GM19468 (cell line): Measurements from ENCODE around the gene SSC5D.
A peak's percentile ranks its signal among the peaks of the same experiment; 100 is the strongest.

ENCODE experiments used
- ATAC-seq: cut with Tn5 transposase; IDR thresholded peaks from one replicate; pipeline ENCODE4 v1.9.1; 2021; ENCODE audit warnings: mild to moderate bottlenecking, moderate library complexity, moderate number of reproducible peaks; ENCODE audit not compliant: unreplicated experiment; ENCODE audit errors: extremely low read depth

The SSC5D gene

DNA sequence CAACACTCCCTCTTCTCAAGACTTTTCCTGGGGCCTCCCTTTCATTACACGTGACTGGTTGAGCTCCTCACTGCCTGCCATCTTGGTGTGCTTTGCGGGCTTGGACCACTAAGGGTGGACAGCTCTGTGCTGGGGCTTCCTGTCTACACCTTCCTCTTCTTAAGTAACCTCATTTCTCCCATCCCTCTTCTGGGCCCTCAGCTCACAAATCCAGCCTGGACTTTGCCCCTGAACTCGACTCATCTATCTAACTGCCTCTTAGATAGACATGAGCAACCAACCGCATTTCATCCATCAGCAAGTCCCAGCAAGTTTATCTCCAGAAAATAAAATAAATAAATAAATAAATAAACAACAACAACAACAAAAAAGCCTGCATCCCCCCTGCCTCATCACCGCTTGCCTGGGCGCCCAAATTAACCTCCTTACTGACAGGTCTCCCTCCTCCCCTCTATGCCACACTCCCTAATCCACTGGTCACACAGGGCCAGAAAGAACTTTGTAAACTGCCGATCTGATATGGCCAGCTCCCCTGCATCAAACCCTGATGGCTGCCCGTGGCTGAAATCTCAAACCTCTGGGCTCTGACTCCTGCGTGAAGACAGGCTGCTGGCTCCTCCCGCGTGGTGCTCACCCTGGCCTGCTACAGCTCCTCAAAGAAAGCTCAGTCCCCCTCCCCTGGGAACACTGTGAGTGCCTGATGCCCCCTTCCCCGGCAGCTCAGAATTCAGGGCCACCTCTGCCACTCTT is 34.5 kb upstream of the SSC5D start:
- ATAC-seq = no peak

DNA sequence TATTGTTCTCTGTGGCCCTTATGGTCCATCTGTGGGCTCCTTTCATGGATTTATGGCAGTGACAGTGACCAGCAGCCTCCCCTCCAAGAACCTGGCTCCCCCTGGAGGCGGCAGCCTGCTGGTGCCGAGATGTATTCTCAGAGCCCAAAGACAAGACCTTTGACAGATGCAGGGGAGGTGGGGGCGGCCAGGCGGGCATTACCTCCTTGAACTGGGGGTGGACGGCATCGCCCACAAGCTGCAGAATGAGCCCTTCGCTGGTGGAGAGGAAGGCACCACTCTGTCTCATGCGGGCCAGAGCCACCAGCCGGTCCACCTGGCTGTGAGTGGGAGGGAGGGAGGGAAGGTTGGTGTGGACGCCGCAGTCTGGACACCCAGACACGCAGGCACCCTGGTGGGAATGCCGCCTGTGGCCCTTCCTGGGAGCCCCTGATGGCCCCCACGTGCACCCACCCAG is 33.4 kb upstream of the SSC5D start:
- ATAC-seq = no peak

DNA sequence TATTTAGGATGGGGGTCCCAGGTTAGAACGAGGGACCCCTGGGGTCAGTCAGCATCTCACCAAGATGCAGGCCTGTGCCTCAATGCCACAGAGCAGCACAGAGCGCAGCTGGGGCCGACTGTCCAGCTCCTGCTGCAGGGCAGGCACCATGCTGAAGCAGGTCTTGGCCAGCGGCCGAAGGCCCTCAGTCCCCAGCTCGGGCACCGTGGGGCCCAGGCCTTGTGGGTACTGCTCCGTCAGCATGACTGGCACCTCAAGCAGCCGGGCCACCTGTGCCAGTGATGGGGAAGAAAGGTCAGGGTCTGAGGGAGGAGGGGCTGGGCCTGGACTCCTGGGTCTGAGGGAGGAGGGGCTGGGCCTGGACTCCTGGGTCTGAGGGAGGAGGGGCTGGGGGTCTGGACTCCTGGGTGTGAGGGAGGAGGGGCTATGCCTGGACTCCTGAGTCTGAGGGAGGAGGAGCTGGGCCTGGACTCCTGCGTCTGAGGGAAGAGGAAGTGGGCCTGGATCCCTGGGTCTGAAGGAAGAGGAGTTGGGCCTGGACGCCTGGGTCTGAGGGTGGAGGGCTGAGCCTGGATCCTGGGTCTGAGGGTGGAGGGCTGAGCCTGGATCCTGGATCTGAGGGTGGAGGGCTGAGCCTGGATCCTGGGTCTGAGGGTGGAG is 32.5 kb upstream of the SSC5D start:
- no peak for ATAC-seq

DNA sequence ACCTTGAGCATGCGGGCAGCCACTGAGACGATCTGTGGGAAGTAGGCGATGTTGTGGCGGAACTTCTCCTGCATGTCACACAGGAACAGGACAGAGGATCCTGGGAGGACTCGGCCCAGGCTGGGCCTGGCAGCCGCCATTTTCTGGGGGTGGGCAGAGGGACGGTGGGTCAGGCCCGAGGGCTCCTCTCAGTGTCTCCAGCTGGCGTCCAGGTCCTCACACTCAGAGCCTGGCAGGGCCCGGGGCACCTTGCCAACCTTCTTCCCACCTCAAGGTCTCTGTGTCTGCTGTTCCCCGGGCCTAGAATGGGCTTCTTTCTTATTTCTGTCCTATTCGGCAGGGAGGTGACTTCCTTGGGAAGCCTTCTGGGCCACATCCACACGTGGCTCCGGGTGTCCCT is 31.9 kb upstream of the SSC5D start:
- no peak for ATAC-seq

DNA sequence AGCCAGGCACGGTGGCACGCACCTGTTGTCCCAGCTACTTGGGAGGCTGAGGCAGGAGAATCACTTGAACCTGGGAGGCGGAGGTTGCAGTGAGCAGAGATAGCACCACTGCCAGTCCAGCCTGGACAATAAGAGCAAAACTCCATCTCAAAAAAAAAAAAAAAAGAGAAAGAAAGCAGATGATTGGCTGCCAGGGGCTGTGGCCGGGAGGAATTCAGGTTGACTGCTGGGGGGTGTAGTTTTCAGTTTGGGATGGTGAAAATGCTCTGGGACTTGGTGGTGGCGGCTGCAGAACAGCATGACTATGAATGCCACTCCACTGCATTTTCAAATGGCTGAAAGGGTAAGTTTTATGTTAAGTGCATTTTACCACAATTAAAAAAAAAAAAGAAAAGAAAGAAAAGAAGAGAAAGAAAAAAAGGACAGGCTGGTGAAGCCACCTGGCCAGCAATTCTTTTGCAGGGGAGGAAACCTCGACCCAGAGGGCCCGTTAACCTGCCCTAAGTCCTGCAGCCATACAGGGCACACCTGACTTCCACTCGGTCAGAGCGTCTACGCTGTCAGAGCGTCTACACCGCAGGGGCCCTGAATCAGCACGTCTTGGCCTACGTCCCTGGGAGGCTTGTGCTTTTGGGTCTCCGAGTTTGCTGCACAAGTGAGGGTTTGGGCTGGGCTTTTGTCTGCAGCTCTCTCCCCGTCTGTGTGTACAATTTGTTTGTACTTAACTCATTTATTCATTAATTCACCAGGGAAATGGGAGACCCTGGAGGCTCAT is 30.4 kb upstream of the SSC5D start:
- ATAC-seq = no peak

DNA sequence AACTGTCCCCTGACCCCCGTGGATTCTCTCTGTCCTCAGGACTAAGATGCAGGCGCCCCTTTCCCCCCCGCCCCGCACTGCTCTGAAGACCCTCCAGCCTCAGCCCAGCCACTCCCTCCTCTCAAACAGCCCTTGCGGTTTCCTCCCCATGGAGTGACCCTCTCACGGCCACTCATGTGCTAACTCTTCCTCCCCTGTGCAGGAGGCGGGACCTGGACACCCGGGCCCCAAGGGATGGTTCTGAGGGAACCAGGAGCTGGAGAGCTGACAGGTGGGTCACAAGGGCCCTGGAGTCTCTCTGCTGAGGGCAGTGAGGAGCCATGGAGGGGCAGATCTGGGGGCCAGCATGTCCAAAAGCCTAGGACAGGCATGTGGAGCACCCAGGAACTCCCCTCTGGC is 28.7 kb upstream of the SSC5D start:
- no peak for ATAC-seq

DNA sequence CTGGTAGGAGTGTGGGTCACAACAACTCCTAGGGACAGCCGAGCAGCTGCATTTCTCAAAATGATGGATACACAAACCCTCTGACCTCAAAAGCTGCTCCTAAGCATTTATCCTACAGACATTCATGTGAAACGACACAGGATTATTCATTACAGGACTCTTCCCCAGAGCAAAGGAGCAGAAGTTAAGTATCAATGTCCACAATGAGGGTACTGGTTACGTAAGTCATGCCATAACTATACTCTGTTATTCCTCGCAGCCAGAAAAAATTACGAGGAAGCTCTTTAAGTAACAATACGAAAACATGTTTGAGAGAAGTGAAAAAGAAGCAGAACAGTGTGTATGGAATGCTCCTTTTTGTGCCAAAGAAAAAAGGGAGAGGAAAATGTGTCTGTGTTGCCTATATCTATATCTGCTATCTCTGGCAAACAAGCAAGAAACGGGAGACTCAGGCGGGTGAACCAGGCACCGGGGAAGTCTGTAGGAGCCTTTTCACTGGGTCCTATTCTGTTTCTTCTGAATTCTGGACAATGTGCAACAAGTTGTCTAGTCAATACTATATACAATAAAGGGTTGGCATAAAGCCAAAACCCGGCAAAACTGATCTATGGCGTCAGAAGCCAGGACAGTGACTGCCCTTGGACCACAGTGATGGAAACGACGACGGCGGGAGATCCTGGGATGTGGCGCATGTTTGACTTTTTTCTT is 28.1 kb upstream of the SSC5D start:
- no peak for ATAC-seq

DNA sequence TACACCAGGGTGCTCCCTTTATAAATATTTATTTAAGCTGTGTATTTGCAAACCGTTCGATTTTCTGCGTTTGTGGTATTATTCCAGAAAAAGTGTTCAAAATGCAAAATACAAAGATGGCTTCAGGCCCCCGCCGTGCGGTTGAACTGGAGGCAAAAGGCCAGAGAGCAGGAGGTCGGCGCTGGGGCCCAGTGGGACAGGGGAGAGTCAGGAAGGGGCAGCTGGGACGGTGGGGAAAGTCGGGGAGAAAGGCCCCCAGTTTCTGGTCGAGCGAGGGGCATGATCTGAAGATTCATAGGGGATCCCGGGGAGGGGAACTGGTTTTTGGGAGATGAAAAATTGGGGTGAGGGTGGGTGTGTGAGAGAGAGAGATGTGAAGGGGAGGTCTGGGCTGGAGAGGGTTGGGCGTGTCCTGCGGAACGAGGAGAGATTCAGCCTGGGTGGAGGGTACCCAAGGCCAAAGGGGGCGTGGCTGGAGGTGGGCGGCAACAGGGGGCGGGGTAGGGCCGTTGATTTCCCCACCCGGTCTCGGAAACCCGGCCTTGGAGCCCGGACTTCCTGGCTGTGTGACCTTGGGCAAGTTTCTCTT is 27.5 kb upstream of the SSC5D start:
- ATAC-seq = no peak

DNA sequence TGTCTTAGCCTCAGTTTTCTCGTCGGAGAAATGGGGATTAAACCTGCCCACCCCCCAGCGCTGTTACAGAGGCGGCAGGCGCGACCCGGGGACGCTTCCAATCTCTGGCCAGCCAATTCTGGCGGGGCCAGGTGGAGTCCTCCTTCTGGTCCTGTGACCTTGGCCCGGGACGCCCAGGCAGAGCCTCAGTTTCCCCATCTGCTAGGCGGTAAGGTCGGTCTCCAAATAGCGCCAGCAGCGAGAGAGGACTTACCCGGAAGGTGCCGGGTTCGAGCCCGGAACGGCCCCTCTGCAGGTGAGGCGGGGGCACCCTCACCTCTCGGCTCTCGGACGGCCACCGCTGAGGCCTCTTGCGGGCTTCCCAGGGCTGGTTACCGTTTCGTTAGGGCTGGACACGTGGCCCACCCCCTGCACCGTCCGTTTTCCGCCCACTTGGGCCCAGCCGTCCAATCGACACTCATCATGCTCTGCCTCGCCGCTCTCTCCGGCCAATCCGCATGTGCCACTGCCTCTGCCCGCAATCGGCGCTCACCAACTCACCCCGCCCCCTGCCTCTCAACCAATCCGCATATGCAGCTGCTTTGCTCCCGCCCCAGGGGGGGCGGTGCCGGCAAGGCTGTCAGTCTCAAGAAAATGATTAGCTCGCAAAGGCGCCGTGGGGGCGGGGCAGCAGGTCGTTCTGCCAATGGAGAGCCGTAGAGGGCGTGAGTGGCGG is 26.8 kb upstream of the SSC5D start, which contains the start of gene ISOC2:
TSS of gene ISOC2 (minus strand) at position 384 of the 715 bp plus-strand sequence. CDS start 5,156 bp downstream, outside the sequence.
- ATAC-seq = peak; percentile 84

DNA sequence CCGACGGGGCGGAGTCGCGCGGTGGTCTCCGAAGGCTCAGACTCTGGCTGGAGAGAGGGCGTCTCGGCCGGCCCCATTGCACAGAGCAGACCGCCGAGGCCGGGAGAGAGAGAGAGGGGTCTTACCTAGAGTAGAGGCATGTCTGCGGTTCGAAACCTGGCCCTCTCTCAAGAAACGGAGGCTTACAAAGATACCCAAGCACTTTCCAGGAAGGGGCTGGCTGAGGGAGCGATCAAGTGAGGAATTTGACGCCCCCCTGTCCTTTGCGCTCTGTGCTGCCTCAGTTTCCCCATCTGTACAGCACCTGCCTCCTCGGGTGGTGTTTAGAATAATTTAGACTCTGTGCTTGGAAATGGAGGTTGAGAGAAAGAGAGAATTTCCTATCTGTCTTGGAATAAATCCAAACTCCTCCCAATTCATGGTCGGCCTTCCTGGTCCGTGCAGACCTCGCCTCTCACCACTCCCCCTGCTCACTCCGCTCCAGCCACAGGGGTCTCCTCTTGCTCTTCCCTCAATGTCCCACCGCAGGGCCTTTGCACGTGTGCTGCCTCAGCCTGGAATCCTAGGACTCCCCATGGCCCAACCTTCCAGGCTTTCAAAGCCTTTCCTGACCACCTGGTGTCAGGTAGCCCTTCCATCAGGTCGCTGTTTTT is 26.1 kb upstream of the SSC5D start:
- ATAC-seq = no peak

DNA sequence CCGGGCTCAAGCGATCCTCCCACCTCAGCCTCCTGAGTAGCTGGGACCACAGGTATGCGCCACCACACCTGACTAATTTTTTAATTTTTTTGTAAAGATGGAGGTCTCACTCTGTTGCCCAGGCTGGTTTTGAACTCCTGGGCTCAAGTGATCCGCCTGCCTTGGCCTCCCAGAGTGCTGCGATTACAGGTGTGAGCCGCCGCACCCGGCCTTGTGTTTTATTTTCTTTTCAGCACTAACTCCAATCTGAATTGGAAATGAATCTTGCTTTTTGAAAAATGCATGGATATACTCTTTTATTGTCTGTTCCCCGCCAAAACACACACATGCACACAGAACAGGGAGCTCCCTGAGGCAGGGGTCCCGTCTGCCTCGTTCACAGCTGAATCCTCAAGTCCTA is 25.5 kb upstream of the SSC5D start:
- ATAC-seq = no peak

DNA sequence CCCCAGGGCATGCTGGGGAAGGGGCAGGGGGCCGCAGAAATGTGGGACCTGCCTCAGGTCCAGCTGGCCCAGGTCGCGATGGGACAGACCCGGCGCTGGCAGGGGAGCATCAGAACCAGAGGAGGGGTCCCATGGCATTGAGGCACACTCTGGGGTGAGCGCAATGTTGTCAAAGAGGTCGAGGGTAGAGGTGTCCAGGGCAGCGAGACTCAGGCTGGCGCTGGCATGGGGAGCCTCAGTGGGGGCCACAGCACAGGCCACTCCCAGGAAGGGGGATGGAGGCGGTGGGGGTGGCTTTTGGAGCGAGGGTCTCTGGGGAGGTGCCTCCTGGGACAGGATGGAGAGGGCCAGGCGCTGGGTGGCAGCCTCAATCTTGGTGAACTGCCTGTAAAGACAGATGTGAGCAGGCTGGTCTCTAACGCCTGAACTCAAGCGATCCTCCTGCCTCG is 24.6 kb upstream of the SSC5D start:
- ATAC-seq = no peak

DNA sequence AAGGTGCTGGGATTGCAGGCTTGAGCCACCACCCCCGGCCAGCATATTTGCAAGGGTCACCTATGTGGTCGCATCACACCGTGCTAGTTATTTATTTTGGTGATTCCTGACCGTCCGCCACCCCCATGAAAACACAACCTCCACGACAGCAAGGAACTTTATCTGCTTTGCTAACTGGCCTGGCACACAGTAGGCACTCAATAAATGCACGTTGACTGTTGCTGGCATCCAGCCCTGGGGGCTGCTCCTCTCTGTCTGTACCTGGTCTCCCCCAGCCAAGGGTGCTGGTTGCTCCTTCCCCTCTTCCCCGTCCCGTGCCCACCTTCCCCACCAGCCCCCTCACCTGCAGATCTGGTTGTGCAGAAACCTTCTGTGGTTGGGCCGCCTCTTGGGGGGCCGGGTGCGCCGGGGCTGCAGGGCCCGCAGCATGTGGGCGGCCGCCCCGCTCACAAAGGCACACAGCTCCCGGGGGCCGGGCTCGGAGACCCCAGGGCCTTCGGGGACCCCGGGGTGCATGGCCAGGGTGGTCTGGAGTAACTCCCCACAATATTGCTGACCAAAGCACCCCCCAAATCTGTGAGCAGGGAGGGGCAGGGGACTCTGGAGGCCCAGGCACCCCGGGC is 24.1 kb upstream of the SSC5D start:
- ATAC-seq = no peak

DNA sequence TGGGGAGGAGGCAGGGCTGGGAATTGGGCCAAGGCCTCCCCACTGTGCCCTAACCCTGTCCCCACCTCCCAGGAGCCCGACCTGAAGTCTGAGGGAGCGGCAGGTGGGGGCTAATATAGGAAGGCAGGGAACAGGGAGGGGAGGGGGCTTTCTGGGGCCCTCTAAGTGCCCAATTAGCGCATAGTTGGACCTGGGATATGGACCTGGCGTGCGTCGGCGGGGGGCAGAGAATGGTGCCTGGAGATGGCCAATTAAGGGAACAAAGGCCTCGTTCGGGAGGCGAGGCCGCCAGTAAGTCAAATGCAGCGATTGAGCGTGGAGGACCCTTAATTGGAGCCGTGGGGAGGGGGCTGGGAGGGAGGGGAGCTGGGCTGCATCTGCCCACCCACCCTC is 23.6 kb upstream of the SSC5D start, which contains the start of gene C19orf85:
TSS of gene C19orf85 (minus strand) at position 90 of the 393 bp plus-strand sequence. CDS start 197 bp downstream, outside the sequence.
- ATAC-seq = no peak

DNA sequence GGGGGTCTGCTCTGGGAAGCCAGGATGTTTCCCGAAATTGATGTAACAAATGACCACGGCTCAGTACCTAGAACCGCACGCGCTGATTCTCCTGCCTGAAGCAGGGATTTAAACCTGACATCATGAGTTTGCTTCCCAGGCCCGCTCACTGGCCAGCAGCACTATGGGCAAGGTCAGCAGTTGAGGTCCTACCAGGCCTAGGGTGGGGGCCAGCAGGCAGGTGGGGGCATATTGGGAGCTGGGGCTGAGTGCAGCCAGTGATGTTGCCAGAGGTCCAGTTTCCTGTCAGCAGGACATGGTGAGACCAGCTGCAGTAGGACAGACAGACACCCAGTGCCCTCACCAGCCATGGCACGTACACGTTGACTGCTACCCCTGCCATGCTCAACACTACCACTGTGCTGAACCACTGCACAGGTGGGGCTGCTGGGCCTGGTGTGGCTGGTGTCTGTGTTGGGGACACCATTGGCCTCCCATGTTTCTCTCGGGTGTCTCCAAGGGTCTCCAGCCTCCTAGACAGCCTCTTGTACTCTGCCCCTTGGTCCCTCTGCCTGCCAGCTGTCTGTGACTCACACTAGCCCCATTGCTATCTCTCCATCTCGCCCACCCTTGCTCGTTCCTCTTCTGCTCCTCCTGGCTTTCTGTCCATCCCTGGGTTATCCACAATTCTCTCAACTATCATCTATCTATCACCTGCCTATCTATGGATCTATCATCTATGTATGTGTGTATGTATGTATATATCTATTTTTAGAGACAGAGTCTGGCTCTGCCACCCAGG is 22.6 kb upstream of the SSC5D start:
- no peak for ATAC-seq

DNA sequence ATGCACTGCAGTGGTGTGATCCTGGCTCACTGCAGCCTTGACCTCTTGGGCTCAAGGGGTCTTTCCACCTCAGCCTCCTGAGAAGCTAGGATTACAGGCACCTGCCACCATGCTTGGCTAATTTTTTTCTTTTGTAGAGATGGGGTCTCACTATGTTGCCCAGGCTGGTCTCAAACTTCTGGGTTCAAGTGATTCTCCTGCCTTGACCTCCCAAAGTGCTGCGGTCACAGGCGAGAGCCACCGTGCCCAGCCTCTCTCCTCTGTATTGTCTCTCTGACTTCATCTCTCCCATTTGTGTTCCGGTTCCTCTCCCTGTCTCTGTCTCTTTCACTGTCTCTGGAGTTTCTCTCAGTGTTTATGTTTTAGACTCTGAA is 22.0 kb upstream of the SSC5D start:
- ATAC-seq = no peak

DNA sequence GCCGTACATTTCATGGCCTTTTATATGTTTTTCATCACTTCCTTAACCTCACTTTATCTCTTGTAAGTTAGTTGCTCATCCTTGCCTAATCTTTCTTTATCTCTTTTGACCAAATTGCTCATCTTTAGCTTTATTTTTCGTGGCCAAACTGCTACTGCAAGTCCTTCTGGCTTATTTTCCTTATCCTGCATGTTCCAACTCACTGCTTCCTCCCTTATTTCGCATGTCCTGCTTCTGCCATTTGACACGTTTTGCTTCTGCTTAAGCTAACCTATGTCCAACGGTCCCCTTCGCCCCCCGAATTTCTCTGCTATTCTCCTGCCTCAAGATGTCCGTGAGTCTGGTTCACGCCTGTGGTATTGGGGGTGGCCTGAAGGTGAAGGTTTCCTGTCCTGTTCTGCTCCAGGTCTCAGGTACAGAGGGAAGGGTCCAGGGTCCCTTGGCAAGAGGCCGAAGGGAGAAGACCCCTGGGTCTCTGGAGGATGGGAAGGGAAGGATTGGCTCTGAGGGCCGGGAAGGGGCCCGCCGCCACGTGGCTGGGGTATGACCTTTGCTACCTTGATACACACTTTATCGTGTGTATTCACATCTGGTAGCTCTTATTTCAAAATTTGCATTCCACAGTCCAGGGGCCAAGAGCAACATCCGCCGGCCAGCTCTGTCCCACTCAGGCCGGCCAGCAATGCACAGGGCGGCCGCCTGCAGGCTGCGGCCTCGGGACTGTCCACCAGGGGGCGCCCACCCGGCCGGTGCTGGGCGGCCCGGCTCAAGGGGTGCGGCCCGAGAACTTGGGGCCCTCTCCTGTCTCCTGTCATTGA is 20.8 kb upstream of the SSC5D start:
- no peak for ATAC-seq
